RWPE2 (cell line): ENCODE data around the gene CCDC93.
A peak's percentile ranks its signal among the peaks of the same experiment; 100 is the strongest.

Source experiments
- ATAC-seq: fragments of 200-7000 bp; cut with Tn5 transposase; 3 replicates; pipeline ENCODE4 v1.9.1; 2021; ENCODE audit warnings: low read depth
- DNase-seq: peaks from one replicate; pipeline ENCODE4 v3.0.0-alpha.2; 2020; ENCODE audit warnings: low spot score
- H3K27ac ChIP-seq: fragments of 450-650 bp; 2 replicates; pipeline ENCODE4 v1.5.1; 2017; ENCODE audit warnings: mild to moderate bottlenecking; ENCODE audit not compliant: poor library complexity, severe bottlenecking
- H3K27me3 ChIP-seq: fragments of 250-450 bp; sonication (Bioruptor Pico); 2 replicates; pipeline ENCODE4 v1.5.1; 2021; ENCODE audit warnings: mild to moderate bottlenecking, moderate library complexity; ENCODE audit not compliant: insufficient read depth, poor library complexity, severe bottlenecking
- H3K36me3 ChIP-seq: fragments of 250-450 bp; sonication (Bioruptor Pico); 2 replicates; pipeline ENCODE4 v1.5.1; 2020; ENCODE audit warnings: low read depth, mild to moderate bottlenecking, moderate library complexity
- H3K4me1 ChIP-seq: fragments of 250-450 bp; sonication (Bioruptor Pico); 2 replicates; pipeline ENCODE4 v1.5.1; 2021; ENCODE audit warnings: mild to moderate bottlenecking, moderate library complexity; ENCODE audit not compliant: insufficient read depth, poor library complexity, severe bottlenecking
- H3K4me3 ChIP-seq: fragments of 250-450 bp; sonication (Bioruptor Pico); 2 replicates; pipeline ENCODE4 v1.5.1; 2021; ENCODE audit warnings: mild to moderate bottlenecking, moderate library complexity; ENCODE audit not compliant: severe bottlenecking
- H3K9me3 ChIP-seq: fragments of 250-450 bp; sonication (Bioruptor Pico); 2 replicates; pipeline ENCODE4 v1.5.1; 2021; ENCODE audit warnings: mild to moderate bottlenecking, moderate library complexity; ENCODE audit not compliant: severe bottlenecking
- TF ChIP-seq, protein P1 (sequence below): fragments of 450-650 bp; IDR thresholded peaks from one replicate; pipeline ENCODE4 v1.5.1; 2017; ENCODE audit warnings: mild to moderate bottlenecking, moderate library complexity; ENCODE audit not compliant: poor library complexity, severe bottlenecking

The CCDC93 gene

DNA sequence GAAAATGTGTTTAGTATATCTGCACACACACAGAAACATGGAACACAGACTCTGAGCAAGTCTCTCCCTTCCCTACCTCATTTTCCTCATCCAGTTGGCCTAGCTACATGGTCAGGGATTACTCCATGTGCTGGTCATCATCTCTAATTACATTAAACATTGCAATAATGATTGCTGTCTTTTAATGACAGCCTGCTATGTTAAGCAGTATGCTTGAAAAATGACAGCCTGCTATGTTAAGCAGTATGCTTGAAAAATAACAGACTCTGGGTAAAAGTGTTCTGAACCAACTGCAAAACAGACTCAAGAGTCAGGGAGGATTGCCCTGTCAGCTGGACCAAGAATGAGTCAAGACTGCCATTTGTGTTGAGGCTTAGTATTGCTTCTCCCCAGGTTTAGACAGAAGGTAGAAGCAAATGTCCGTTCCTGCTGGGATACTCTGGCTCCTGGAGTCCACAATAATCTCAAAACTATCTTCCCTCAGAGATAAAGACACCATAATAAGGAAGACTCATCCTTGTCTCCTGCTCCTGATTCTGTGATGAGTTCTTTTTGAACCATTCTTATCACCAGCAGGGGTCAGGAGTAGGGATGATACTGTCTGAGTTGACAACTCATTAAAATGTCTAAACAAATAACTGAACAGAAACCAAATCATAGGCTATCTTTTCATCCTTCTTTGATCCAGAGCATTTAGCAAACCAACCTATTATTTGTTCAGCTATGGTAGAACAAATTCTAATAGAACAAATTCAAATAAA lies 57.7 kb downstream of the CCDC93 start:
- peaks cover 88% of the 10 kb centered on the region for H3K36me3 ChIP-seq
- H3K4me1 ChIP-seq: peaks cover 13% of the 10 kb centered on the region
- H3K27ac ChIP-seq: no peak overlapping the region
- no peak for DNase-seq
- ATAC-seq: no peak
- H3K9me3 ChIP-seq: no peaks in the 10 kb centered on the region
- TF ChIP-seq, protein P1, sequence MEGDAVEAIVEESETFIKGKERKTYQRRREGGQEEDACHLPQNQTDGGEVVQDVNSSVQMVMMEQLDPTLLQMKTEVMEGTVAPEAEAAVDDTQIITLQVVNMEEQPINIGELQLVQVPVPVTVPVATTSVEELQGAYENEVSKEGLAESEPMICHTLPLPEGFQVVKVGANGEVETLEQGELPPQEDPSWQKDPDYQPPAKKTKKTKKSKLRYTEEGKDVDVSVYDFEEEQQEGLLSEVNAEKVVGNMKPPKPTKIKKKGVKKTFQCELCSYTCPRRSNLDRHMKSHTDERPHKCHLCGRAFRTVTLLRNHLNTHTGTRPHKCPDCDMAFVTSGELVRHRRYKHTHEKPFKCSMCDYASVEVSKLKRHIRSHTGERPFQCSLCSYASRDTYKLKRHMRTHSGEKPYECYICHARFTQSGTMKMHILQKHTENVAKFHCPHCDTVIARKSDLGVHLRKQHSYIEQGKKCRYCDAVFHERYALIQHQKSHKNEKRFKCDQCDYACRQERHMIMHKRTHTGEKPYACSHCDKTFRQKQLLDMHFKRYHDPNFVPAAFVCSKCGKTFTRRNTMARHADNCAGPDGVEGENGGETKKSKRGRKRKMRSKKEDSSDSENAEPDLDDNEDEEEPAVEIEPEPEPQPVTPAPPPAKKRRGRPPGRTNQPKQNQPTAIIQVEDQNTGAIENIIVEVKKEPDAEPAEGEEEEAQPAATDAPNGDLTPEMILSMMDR: peak; percentile 24
- no peaks in the 10 kb centered on the region for H3K27me3 ChIP-seq
- no peak overlapping the region for H3K4me3 ChIP-seq

DNA sequence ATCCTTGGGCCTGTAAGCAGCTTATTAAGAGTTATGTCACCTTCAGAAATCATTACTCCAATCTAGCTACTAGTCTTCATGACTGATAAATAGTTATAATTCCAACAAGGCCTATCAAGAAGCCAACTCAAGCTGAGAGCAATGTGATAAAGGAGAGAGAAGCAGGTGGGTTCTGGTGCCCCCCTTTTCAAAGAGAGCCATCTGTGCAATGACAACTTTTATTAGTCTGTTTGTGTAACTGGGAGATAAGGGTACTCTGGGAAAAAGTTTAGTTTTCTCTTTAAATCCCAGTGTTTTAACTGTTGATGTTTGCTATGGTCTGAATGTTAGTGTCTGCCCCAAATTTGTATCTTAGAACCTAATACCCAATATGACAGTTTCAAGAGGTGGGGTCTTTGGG lies 60.6 kb downstream of the CCDC93 start:
- Histone ChIP-seq H3K4me3 (no peak overlapping the region), H3K4me1 (peaks cover 6% of the 10 kb centered on the region), H3K36me3 (peaks cover 89% of the 10 kb centered on the region), H3K27me3 (no peaks in the 10 kb centered on the region), H3K27ac (no peak overlapping the region), H3K9me3 (no peaks in the 10 kb centered on the region)
- ATAC-seq: no peak
- TF ChIP-seq, protein P1: no peak
- DNase-seq: no peak

DNA sequence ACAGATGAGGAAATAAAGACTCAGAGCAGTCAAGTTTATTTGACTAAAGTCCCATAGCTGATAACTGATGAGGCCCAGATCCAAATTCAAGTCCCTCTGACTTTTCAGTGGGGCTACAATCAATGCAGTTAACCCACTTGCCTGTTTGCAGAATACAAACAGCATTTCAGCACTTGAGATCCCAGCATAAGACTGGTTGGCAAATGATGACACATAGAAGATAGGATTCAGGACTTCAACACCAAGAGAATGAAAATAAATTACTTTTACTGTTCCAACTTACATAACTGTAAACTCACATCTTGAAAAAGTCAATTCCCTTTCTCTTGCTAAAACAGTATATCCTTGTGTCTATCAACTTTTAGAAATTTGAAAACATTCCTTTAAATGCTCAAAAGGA lies 61.2 kb downstream of the CCDC93 start:
- Histone ChIP-seq H3K4me1 (peaks cover 1% of the 10 kb centered on the region), H3K9me3 (no peaks in the 10 kb centered on the region), H3K4me3 (no peak overlapping the region), H3K27me3 (no peaks in the 10 kb centered on the region), H3K27ac (no peak overlapping the region), H3K36me3 (peaks cover 89% of the 10 kb centered on the region)
- TF ChIP-seq, protein P1: no peak
- ATAC-seq: no peak
- DNase-seq: no peak

- Histone ChIP-seq H3K27ac (no peak overlapping the region), H3K27me3 (no peaks in the 10 kb centered on the region), H3K36me3 (peaks cover 87% of the 10 kb centered on the region), H3K4me1 (no peaks in the 10 kb centered on the region), H3K9me3 (no peaks in the 10 kb centered on the region), H3K4me3 (no peak overlapping the region)
- no peak for ATAC-seq
- TF ChIP-seq, protein P1: no peak
- no peak for DNase-seq
These were observed 61.6 kb downstream of the CCDC93 start for GRCh38 chr2:117952228-117952627.

GRCh38 chr2:117949806-117950205 lies 64.1 kb downstream of the CCDC93 start:
- H3K27me3 ChIP-seq: no peaks in the 10 kb centered on the region
- TF ChIP-seq, protein P1: no peak
- no peak overlapping the region for H3K4me3 ChIP-seq
- ATAC-seq (no peak), DNase-seq (no peak)
- H3K9me3 ChIP-seq: no peaks in the 10 kb centered on the region
- no peaks in the 10 kb centered on the region for H3K4me1 ChIP-seq
- H3K36me3 ChIP-seq: peaks cover 87% of the 10 kb centered on the region
- H3K27ac ChIP-seq: no peak overlapping the region
